GM19372 (cell line): Measurements from ENCODE around the gene DGKD.
"Not testable (repeated sequence)": the region's sequence is repeated elsewhere in the genome, so short reads cannot be mapped to it uniquely, and the experiment has no call there.

Experiments
- ATAC-seq: cut with Tn5 transposase; IDR thresholded peaks from one replicate; pipeline ENCODE4 v1.9.1; 2021; ENCODE audit warnings: mild to moderate bottlenecking, low read depth, moderate library complexity; ENCODE audit not compliant: unreplicated experiment

Gene DGKD

GRCh38 chr2:233353769-233354499 lies at the start of gene DGKD:
DGKD (plus strand) TSS chr2:233354494; CDS start chr2:233354519, 25 bp downstream.
- ATAC-seq = peak; percentile 57

GRCh38 chr2:233307565-233307964 lies 46.7 kb upstream of the DGKD start, which contains the start of gene SAG:
SAG (plus strand) TSS chr2:233307816; CDS start chr2:233309190, 1,374 bp downstream.
- ATAC-seq = no peak

GRCh38 chr2:233311241-233311926 lies 42.9 kb upstream of the DGKD start:
- no peak for ATAC-seq

GRCh38 chr2:233312874-233313273 lies 41.4 kb upstream of the DGKD start:
- ATAC-seq = no peak

- ATAC-seq = no peak
These were observed 39.9 kb upstream of the DGKD start for GRCh38 chr2:233314180-233314925.

- ATAC-seq = no peak
These were observed 36.9 kb upstream of the DGKD start for GRCh38 chr2:233317196-233317943.

GRCh38 chr2:233319256-233319655 lies 35.0 kb upstream of the DGKD start:
- ATAC-seq = no peak

GRCh38 chr2:233320470-233320869 lies 33.8 kb upstream of the DGKD start:
- ATAC-seq = no peak

- no peak for ATAC-seq
These were observed 33.1 kb upstream of the DGKD start for GRCh38 chr2:233321166-233321565.

GRCh38 chr2:233323851-233324250 lies 30.4 kb upstream of the DGKD start:
- no peak for ATAC-seq

GRCh38 chr2:233325256-233325655 lies 29.0 kb upstream of the DGKD start:
- ATAC-seq = no peak

- ATAC-seq = no peak
These were observed 28.5 kb upstream of the DGKD start for GRCh38 chr2:233325814-233326213.

GRCh38 chr2:233326500-233326899 lies 27.8 kb upstream of the DGKD start:
- no peak for ATAC-seq

- no peak for ATAC-seq
These were observed 25.4 kb upstream of the DGKD start for GRCh38 chr2:233328922-233329321.

GRCh38 chr2:233329489-233330135 lies 24.7 kb upstream of the DGKD start:
- no peak for ATAC-seq

- ATAC-seq = peak; percentile 95
These were observed 22.8 kb upstream of the DGKD start for GRCh38 chr2:233331536-233331935.

GRCh38 chr2:233332125-233332524 lies 22.2 kb upstream of the DGKD start:
- no peak for ATAC-seq

- no peak for ATAC-seq
These were observed 19.4 kb upstream of the DGKD start for GRCh38 chr2:233334915-233335314.

- ATAC-seq = not testable (repeated sequence)
These were observed 18.2 kb upstream of the DGKD start for GRCh38 chr2:233336091-233336490.

GRCh38 chr2:233336541-233336940 lies 17.8 kb upstream of the DGKD start:
- no peak for ATAC-seq
